ENCODE measurements around the gene PRXL2B. TPM values are rescaled to one million over a fixed set of nuclear protein-coding genes. Genes with fewer than 3 reads are reported as not detected.

The PRXL2B gene
- total RNA-seq, 1 donor from 2014 or later, result 12.6 TPM

DNA sequence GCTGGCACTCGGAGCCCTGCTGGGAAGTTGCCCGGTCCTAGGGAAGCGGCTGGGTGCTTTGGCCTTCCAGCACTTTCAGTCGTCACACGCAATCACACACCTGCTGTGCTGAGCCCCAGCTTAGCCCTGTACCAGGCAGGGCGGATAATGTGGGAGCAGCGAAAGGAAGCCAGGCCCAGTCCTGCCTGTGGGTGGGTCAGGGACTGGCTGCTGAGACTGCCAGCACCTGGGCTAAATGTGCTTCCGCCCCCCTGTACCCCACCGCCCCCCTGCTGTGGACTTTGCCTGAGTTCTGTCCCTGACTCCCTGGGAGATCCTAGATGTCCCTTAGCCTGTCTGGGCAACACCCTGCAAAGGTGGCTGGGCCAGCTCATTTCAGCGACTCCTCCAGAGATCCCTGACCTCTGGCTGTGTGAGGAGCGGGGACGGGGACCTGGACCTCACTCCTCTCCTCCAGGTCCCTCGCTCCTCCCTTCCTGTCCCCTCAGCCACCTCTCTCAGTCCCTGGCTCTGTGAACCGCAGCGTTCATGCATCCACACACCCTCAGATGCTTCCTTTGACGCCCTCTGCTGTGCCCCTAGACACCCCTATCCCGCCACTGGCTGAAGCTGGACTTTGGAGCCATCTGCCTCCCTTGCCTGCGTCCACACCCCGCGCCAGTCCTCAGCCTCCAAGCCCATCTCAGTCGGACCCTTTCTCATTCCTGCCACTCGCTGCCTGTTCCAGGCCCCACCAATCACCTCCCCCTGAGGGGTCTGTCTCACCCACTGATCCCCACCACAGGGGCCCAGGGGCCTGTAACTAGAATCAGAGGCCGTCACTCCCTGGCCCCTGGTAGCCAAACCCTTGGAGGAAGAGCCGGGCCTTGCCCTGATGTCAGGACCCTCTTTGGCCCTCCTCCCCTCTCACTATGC, 44.8 kb downstream of the PRXL2B start:
- FAIRE-seq (no peak), DNase-seq (ENCODE audit: low spot score in 2 of 2) (no peak)

DNA sequence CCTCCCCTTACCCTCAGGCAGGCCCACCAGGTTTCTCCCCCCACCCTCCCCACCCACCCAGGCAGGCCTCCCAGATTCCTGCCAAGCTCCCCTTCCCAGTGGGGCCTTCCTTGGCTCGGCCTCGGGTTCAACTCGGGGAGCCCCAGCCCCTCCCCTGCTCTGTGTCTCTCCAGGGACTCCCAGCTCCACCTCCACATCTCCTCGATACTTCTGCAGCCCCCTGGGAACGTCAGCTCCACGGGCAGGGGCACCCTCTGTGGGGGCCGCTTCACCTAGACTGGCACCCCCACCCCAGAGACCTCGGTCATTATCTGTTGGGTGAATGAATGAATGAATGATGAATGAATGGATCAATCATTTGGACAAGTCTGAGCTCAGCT, 45.5 kb downstream of the PRXL2B start:
- FAIRE-seq (no peak), DNase-seq (ENCODE audit: low spot score in 2 of 2) (no peak)

DNA sequence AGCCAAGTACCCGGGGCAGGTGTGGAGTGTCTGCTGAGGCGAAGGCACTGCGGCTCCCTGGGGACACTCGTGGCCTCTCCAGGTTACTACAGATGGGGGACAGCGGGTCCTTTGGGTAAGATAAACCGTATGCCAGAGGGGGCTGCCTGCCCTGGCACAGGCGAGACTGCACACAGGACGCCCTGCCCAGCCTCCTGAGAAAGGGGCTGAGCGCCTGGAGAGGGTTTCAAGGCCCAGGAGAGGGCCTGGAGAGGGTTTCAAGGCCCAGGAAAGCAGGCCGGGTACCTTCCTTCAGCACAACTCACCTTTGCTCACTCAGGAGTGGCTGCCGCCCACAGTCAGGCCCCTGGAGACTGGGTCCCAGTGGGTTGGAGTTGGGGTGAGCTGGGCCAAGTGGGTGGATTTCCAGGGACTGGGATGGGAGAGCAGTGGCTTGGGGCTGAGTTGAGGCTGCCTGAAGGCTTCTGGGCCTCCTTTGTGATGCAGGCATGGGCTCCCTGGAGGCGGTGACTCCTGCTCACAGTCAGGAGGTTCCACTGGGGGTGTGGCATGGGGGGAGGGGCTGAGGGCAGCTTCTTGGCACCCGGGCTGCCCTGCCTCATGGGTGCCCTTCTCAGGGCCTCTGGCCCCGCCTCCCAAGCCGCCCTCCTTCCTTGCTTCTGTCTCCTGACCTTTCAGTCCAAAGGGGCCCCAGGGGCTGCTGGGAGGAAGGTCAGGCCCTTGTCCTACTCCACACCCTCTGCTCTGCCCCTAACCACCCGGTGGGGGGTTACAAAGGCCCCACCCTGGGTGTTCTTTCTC, 46.2 kb downstream of the PRXL2B start, which contains the start of gene MMEL1:
MMEL1 (minus strand) TSS at position 456 of the 801 bp plus-strand sequence. CDS start 3,532 bp downstream, outside the sequence.
- DNase-seq (ENCODE audit: low spot score in 2 of 2), result no peak
- FAIRE-seq, result no peak

DNA sequence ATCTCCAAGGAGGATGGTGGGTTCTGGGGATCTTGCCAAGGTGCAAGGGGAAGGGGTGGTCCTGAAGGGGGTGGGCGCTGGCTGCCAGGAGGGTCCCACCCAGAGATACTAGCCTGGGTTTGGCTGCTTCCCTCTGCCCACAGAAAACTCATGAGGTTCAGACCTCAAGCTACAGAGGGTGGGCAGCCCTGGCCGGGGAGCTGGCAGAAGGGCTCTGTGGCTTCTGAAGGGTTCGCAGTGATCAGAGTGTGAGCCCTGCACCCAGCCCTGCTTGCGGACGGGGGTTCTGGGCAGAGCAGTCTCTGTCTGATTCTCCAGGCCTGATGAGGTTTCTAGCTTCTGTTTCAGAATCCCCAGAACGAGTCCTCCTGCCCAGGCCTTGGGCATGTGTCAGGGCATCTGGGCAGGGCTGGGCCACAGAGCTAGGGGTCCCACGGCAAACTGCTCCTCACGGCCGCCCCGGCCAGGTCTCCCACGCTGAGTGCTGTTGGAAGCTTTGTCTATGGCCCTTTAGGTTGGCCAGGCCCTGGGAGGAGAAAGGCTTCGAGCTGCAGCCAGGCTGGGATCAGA, 46.9 kb downstream of the PRXL2B start:
- no peak for FAIRE-seq
- no peak for DNase-seq (ENCODE audit: low spot score in 2 of 2)

DNA sequence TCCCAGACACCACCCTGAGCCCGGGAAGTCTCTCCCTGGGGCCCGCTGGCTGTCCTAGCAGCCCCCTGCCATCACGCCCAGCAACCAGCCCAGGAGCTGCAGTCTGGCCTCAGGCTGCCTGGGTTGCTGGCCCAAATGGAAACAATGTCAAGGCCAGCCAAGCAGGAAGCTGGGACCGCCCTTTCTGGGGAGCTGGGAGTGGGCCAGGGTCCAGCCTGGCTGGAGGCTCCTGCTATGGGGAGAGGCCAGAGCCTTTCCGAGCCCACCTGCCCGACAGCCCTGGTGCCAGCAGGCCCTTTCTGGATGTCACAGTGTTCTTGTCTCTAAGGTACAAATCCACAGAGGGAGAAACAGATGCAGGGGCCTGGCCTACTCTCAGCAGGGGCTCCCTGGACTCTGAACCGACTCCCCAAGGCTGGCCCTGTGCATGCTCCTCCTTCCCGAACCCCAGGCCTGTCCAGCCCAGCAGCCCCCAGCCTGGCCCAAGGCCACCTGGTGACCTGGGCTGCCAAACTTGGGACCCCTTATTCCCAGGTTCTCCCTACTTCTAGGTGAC, 47.4 kb downstream of the PRXL2B start:
- FAIRE-seq (no peak), DNase-seq (ENCODE audit: low spot score in 2 of 2) (no peak)

DNA sequence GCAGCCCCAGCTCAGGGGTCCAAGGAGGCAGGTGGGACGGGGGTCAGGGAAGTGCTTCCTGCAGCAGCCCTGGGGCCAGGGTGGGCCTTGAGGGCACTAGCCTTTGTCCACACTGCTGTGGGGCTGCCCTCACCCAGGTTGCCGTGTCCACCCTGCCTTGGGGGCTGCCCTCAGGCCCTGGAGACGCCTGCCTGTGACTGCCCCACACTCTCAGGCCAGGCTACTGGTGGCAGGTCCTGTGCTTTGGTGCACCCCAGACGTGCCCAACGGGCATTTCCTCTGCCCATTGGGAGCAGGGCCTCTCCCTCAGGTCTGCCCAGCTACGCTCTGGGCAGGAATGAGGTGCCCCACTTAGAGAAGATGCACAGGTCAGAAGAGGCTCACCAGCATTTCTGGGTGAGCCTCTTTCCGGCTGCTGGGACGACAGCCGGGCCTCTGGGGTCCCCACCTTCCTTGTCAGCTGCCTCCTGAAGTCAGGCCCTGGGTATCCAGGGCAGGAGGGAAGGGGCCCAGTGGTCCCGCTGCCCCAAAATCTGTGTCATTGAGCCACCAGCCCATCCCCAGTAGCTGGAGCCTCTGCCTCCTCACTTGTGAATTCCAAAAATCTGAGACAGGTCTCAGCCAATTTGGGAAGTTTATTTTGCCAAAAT, 48.9 kb downstream of the PRXL2B start:
- no peak for DNase-seq (ENCODE audit: low spot score in 2 of 2)
- no peak for FAIRE-seq

DNA sequence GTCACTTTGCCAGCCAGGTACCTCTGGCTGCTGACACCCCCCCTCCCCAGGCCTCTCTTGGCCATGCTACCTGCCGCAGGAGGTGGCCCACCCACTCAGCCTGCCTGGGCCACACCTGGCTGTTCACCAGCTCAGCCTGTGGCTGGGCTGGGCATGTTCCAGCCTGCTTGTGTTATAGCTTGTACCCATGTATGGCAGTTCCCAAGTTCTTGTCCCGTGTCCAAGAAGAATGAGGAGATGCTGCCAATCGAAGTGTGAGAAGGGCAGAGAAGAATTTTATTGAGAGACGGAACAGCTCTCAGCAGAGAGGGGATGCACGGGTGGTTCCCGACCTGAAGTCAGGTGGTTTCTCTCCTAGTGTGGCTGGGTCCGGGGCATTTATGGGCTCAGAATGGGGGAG, 50.2 kb downstream of the PRXL2B start:
- FAIRE-seq, result no peak

DNA sequence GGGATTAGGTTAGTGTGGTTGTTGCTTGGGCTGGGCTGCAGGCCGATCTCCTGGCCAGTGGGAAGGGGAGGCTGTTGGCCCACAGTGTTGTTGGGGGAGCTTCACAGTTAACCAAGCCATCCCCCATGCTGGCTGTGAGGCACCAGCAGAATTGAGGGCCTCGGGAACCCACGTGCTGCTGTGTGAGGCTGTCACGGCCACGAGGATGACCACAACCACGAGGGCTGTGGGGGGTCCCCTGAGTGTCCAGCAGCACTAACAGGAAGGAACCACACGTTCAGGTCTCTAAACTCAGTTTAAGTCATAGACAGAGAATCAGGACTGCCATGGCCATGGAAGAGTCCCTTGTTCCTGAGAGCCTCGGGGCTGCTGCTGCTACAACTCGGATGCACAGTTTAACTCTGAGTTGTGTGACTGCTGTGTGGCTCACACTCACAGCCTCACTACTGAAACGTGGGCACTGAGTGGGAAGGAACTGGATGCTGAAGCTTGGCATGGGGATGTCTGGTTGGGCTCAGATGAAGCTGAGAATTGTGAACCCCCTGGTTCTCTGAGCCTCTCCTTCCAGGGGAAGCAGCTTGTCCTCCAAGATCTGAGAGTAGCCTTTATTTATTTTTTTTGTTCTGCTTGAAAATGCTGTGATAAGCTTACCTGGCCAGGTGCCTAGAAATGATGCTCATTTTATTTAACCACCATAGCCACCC, 51.0 kb downstream of the PRXL2B start:
- no peak for DNase-seq (ENCODE audit: low spot score in 2 of 2)
- no peak for FAIRE-seq

More for the DNA sequence above, 50.2 kb downstream of the PRXL2B start:
- DNase-seq (ENCODE audit: low spot score in 2 of 2), result no peak

DNA sequence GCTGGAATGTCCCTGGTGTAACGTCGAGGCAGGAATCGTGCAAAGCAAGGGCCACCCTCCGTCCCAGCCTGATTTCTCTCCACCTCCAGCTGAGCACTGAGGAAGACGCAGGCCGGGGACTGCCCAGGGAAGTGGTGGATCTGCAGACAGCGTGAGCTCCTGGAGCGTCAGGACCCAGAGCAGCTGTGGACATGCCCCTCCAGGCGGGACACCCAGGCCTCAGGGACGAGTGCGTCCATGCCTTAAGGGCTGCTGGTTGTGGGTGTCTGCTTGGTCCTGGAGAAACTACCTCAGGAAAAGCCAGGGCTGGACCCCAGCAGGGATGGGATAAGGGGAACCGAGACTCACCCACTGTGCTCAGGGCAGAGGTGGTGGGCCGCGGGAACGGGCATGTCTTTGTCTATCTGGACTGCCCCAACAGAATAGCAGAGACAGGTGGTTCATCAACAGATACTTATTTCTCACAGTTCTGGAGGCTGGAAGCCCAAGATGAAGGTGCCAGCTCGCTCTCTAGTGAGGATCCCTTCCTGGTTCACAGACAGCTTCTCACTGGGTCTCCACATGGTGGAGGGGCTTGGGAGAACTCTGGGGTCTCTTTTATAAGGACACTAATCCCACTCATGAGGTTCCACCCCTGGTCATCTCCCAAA, 52.0 kb downstream of the PRXL2B start:
- FAIRE-seq (no peak), DNase-seq (ENCODE audit: low spot score in 2 of 2) (no peak)

DNA sequence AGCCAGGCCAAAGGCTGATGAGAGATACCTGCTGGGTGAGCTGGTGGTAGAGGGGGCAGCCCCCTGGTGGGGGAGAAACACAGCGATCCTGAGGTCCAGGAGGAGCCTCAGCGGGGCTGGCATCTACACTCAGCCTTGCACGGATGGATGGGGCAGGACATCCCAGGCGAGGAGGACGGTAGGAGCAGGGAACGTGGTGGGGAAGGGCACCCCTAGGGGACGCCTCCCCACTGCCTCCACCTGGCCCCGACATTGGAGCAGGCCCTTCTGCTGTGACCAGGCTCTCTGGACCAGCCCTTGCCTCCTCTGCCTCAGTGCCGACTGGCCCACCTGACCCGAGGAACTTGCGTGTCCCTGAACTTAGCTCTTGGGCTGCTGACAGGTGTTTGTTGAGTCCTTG, 52.6 kb downstream of the PRXL2B start:
- DNase-seq (ENCODE audit: low spot score in 2 of 2), result no peak
- FAIRE-seq, result no peak

DNA sequence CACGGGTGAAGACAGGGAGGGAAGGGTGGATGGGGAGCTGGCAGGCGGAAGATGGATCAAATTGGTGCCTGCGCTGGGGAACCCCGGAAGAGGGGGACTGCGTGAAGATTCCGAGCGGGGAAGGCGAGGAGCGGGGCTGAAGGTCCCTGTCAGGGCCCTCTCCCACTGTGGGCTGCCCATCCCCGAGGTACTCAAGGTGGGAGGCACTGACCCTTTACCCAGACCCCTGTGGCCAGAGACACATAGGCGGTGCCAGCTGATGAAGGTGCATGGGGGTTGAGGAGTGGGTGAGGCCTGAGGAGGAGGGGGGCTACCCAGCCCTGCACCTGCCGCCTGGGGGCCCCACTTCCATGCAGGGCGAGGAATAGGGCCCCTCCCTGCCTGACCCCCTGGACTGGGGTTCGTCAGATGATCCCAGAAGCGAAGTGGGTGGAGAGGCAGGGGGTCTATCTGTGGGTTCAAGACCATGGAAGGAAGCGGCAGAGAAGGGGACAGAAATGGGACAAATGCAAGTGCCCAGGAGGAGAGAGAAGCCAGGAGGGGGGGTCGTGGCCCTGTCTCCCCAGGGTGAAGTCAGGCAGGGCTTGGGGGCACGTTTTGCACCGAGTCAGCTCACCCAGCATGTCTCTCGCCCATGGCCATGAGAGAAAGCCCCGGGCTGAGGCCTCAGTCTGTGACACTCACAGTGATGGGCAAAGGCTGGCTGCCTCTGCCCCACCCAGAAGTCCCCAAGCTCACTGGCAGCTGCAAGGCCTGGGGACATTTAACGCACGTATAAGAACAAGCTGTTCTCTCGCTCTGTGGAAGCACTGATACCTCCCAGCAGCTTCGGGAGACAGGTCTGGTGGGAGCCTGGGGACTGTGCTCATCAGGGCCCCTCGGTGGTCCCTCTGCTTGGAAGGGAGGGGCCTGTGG, 53.3 kb downstream of the PRXL2B start:
- FAIRE-seq (no peak), DNase-seq (ENCODE audit: low spot score in 2 of 2) (no peak)

DNA sequence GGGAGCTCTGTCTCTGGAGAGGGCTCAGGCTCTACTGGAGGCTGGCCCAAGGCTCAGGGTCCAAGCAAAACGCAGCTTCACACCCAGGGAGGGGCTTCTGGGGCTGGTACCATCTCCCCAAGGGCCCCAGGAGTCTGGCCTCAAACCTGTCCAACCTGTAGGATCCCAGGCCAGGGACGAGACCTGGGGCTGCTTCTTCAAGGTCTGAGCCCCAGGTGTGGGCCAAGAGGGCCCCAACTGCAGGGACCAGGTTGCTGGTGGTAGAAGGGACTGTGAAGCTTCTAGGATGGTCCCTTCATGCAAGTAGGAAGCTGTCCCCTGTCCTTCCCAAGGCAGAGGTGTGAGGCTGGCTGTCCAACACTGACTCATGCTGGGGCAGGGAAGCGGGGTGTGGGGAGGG, 54.0 kb downstream of the PRXL2B start:
- no peak for DNase-seq (ENCODE audit: low spot score in 2 of 2)
- no peak for FAIRE-seq

Other genes starting within 250 kb of the PRXL2B start
- gene MORN1, start 195.2 kb upstream of the PRXL2B start, total RNA-seq, result 11.0 TPM
- gene RER1, start 194.9 kb upstream of the PRXL2B start, total RNA-seq, result 29.8 TPM
- 20.0 TPM for gene PEX10, start 174.2 kb upstream of the PRXL2B start, total RNA-seq
- gene PLCH2, start 110.5 kb upstream of the PRXL2B start, total RNA-seq, result 9.0 TPM
- gene PANK4, start 60.2 kb upstream of the PRXL2B start, total RNA-seq, result 32.6 TPM
- gene HES5, start 56.5 kb upstream of the PRXL2B start, total RNA-seq, result 41.2 TPM
- gene TNFRSF14, start 30.4 kb upstream of the PRXL2B start, total RNA-seq, result 2.4 TPM
- 7.3 TPM for gene MMEL1, start 46.2 kb downstream of the PRXL2B start, total RNA-seq
- under 0.01 TPM for gene TTC34, start 214.9 kb downstream of the PRXL2B start, total RNA-seq